CD4-positive, alpha-beta T cell treated with Interleukin-4 for 4 hours (primary cell): ENCODE measurements around the gene CLDN19.
A peak's percentile ranks its signal among the peaks of the same experiment; 100 is the strongest.
"Not testable (repeated sequence)": the region's sequence is repeated elsewhere in the genome, so short reads cannot be mapped to it uniquely, and the experiment has no call there.

Experiments
- DNase-seq: peaks from one replicate; pipeline ENCODE4 v3.0.0-alpha.2; 2020

Gene CLDN19

GRCh38 chr1:42737257-42737656 is 2.8 kb downstream of the CLDN19 start:
- DNase-seq: peak; percentile 19

GRCh38 chr1:42736571-42737200 is 3.4 kb downstream of the CLDN19 start:
- no peak for DNase-seq

- no peak for DNase-seq
These were observed 3.9 kb downstream of the CLDN19 start for GRCh38 chr1:42736152-42736551.

GRCh38 chr1:42735477-42736105 is 4.4 kb downstream of the CLDN19 start:
- no peak for DNase-seq

- no peak for DNase-seq
These were observed 5.0 kb downstream of the CLDN19 start for GRCh38 chr1:42735056-42735455.

GRCh38 chr1:42734201-42735035 is 5.6 kb downstream of the CLDN19 start:
- DNase-seq: no peak

GRCh38 chr1:42733415-42734200 is 6.4 kb downstream of the CLDN19 start:
- no peak for DNase-seq

- no peak for DNase-seq
These were observed 7.8 kb downstream of the CLDN19 start for GRCh38 chr1:42732126-42732680.

- DNase-seq: no peak
These were observed 8.5 kb downstream of the CLDN19 start for GRCh38 chr1:42731585-42731984.

- DNase-seq: peak; percentile 30
These were observed 9.0 kb downstream of the CLDN19 start for GRCh38 chr1:42730988-42731387.

GRCh38 chr1:42730002-42730401 is 10.0 kb downstream of the CLDN19 start:
- no peak for DNase-seq

GRCh38 chr1:42725820-42726219 is 14.2 kb downstream of the CLDN19 start:
- not testable (repeated sequence) for DNase-seq

GRCh38 chr1:42723511-42723910 is 16.5 kb downstream of the CLDN19 start:
- DNase-seq: no peak

- not testable (repeated sequence) for DNase-seq
These were observed 17.6 kb downstream of the CLDN19 start for GRCh38 chr1:42722403-42722802.

- DNase-seq: no peak
These were observed 18.1 kb downstream of the CLDN19 start for GRCh38 chr1:42721926-42722325.

GRCh38 chr1:42720868-42721267 is 19.2 kb downstream of the CLDN19 start:
- DNase-seq: no peak

GRCh38 chr1:42714441-42714840 is 25.6 kb downstream of the CLDN19 start:
- not testable (repeated sequence) for DNase-seq

- no peak for DNase-seq
These were observed 26.7 kb downstream of the CLDN19 start for GRCh38 chr1:42713293-42713692.

GRCh38 chr1:42712808-42713207 is 27.2 kb downstream of the CLDN19 start:
- not testable (repeated sequence) for DNase-seq

- no peak for DNase-seq
These were observed 36.1 kb downstream of the CLDN19 start for GRCh38 chr1:42703888-42704464.

- DNase-seq: no peak
These were observed 40.0 kb downstream of the CLDN19 start for GRCh38 chr1:42700006-42700405.

GRCh38 chr1:42698081-42698813 is 41.8 kb downstream of the CLDN19 start:
- no peak for DNase-seq
